HCT116 (cell line): Measurements from ENCODE around the gene CPEB1. TPM values are rescaled to one million over a fixed set of nuclear protein-coding genes. Genes with fewer than 3 reads are reported as not detected.

Source experiments
- ATAC-seq: fragments of 200-7000 bp; cut with Tn5 transposase; 2 replicates; pipeline ENCODE4 v1.9.1; 2020; ENCODE audit warnings: mild to moderate bottlenecking, moderate library complexity
- BruUV-seq: library from RNA; stranded (reverse); fragments of 400-500 nt; replicated peaks from 2 replicates; lab custom pipeline; 2021; lab: Mats Ljungman, UMichigan
- CTCF ChIA-PET: fragments of 300-600 bp; sonication (Branson Sonifier 250); formaldehyde crosslinking; loops from one replicate; lab custom pipeline; 2021; ENCODE audit warnings: antibody characterized with exemption; lab: Charles Lee
- POLR2A ChIA-PET: fragments of 300-600, 350-600 bp; sonication (Branson Sonifier 250); formaldehyde crosslinking; loops from one replicate; lab custom pipeline; 2021; ENCODE audit warnings: antibody characterized with exemption; lab: Charles Lee
- RAD21 ChIA-PET, 2 experiments: fragments of 300-600 bp; sonication (Branson Sonifier 250); formaldehyde crosslinking; loops; one replicate each; lab custom pipeline; 2023; ENCODE audit warnings: low total read pairs in 2 of 2; ENCODE audit not compliant: uncharacterized antibody in 2 of 2, unreplicated experiment in 2 of 2, low non-redundant PET in 1 of 2; lab: Charles Lee
- DNase-seq: peaks from one replicate; pipeline ENCODE4 v3.0.0-alpha.2; 2010; ENCODE audit warnings: low read depth, low spot score
- H2AFZ ChIP-seq: fragments of 200-600 bp; shearing (Covaris generic), sonication (generic); 2 replicates; pipeline ENCODE4 v1.6.1; 2017; ENCODE audit warnings: low read depth, mixed run types, mixed read lengths, antibody characterized with exemption, low read length; ENCODE audit not compliant: poor library complexity, severe bottlenecking
- H3K27ac ChIP-seq: 2 replicates; pipeline ENCODE4 v1.5.1; 2012; ENCODE audit warnings: low read depth, low read length
- H3K27me3 ChIP-seq: fragments of 200-600 bp; sonication (generic); 2 replicates; pipeline ENCODE4 v1.6.1; 2016; ENCODE audit warnings: mixed run types, low read length, mixed read lengths; ENCODE audit not compliant: insufficient read depth
- H3K36me3 ChIP-seq, 2 experiments: fragments of 200-500 bp in 1 of 2; fragments of 200-600 bp in 1 of 2; sonication (Bioruptor generic) in 1 of 2; sonication (generic) in 1 of 2; 2 replicates each; pipeline versions ENCODE4 v1.5.1 to v1.6.1; 2014 to 2016; ENCODE audit warnings: low read length in 2 of 2, inconsistent platforms in 1 of 2, mixed read lengths in 1 of 2, mixed run types in 1 of 2; ENCODE audit not compliant: insufficient read depth in 2 of 2, control insufficient read depth in 1 of 2
- H3K4me1 ChIP-seq, 2 experiments: fragments of 200-600 bp in 1 of 2; sonication (generic) in 1 of 2; 2 replicates each; pipeline versions ENCODE4 v1.5.1 to v1.6.1; 2012 to 2017; ENCODE audit warnings: low read length in 2 of 2, inconsistent platforms in 1 of 2, mild to moderate bottlenecking in 1 of 2, mixed read lengths in 1 of 2, mixed run types in 1 of 2, moderate library complexity in 1 of 2; ENCODE audit not compliant: insufficient read depth in 2 of 2, control insufficient read depth in 1 of 2
- H3K4me2 ChIP-seq: fragments of 200-600 bp; sonication (generic); 2 replicates; pipeline ENCODE4 v1.6.1; 2017; ENCODE audit warnings: mixed run types, low read length, mixed read lengths
- H3K4me3 ChIP-seq, 2 experiments: fragments of 200-600 bp in 1 of 2; sonication (generic) in 1 of 2; replicated peaks in 1 of 2; 2 replicates each; pipeline ENCODE4 v1.5.1; 2011 to 2016; ENCODE audit warnings: low read length in 2 of 2, control low read depth in 1 of 2, low read depth in 1 of 2, mild to moderate bottlenecking in 1 of 2, mixed read lengths in 1 of 2, mixed run types in 1 of 2
- H3K79me2 ChIP-seq: fragments of 200-600 bp; sonication (generic); 2 replicates; pipeline ENCODE4 v1.6.1; 2017; ENCODE audit warnings: mild to moderate bottlenecking, mixed run types, low read length, moderate library complexity, mixed read lengths; ENCODE audit not compliant: insufficient read depth
- H3K9ac ChIP-seq: fragments of 200-600 bp; sonication (generic); 2 replicates; pipeline ENCODE4 v1.6.1; 2016; ENCODE audit warnings: low read length, mixed read lengths
- H3K9me2 ChIP-seq: fragments of 200-600 bp; sonication (generic), shearing (Covaris generic); 2 replicates; pipeline ENCODE4 v1.6.1; 2017; ENCODE audit warnings: mixed run types, mild to moderate bottlenecking, moderate library complexity; ENCODE audit not compliant: insufficient read depth
- H3K9me3 ChIP-seq, 2 experiments: fragments of 200-500 bp in 1 of 2; fragments of 200-600 bp in 1 of 2; sonication (Bioruptor generic) in 1 of 2; sonication (generic) in 1 of 2; 2 replicates each; pipeline ENCODE4 v1.6.1; 2014 to 2017; ENCODE audit warnings: low read length in 2 of 2, mixed read lengths in 2 of 2, inconsistent platforms in 1 of 2, low read depth in 1 of 2, mild to moderate bottlenecking in 1 of 2, mixed run types in 1 of 2, moderate library complexity in 1 of 2; ENCODE audit not compliant: control insufficient read depth in 1 of 2, insufficient read depth in 1 of 2
- H4K20me1 ChIP-seq: fragments of 200-600 bp; sonication (generic), shearing (Covaris generic); 2 replicates; pipeline ENCODE4 v1.6.1; 2017; ENCODE audit warnings: mixed run types, mild to moderate bottlenecking, moderate library complexity; ENCODE audit not compliant: insufficient read depth
- CBX3 ChIP-seq: IDR thresholded peaks from 2 replicates; pipeline ENCODE4 v1.6.1; 2012; ENCODE audit warnings: low read depth
- CEBPB ChIP-seq: IDR thresholded peaks from 2 replicates; pipeline ENCODE4 v1.6.1; 2012; ENCODE audit warnings: low read depth
- ELF1 ChIP-seq: IDR thresholded peaks from 2 replicates; pipeline ENCODE4 v1.6.1; 2012; ENCODE audit warnings: low read depth, borderline replicate concordance
- EZH2 ChIP-seq: fragments of 200-600 bp; sonication (generic); IDR thresholded peaks from 2 replicates; pipeline ENCODE4 v1.6.1; 2017; ENCODE audit warnings: antibody characterized with exemption, mixed run types
- JUND ChIP-seq: IDR thresholded peaks from 2 replicates; pipeline ENCODE4 v1.6.1; 2012
- POLR2A ChIP-seq: IDR thresholded peaks from 2 replicates; pipeline ENCODE4 v1.7.0; 2011; ENCODE audit warnings: borderline replicate concordance; ENCODE audit not compliant: insufficient read depth, insufficient read length; ENCODE audit errors: extremely low read depth
- SIN3A ChIP-seq: IDR thresholded peaks from 2 replicates; pipeline ENCODE4 v1.6.1; 2012; ENCODE audit warnings: low read depth
- SP1 ChIP-seq: IDR thresholded peaks from 2 replicates; pipeline ENCODE4 v1.6.1; 2012; ENCODE audit warnings: low read depth
- SRF ChIP-seq: IDR thresholded peaks from 2 replicates; pipeline ENCODE4 v1.6.1; 2012; ENCODE audit warnings: low read depth
- TCF7L2 ChIP-seq: IDR thresholded peaks from 2 replicates; pipeline ENCODE4 v1.7.0; 2011; ENCODE audit warnings: borderline replicate concordance, inconsistent platforms; ENCODE audit not compliant: insufficient read depth, insufficient read length; ENCODE audit errors: extremely low read depth
- YY1 ChIP-seq: IDR thresholded peaks from 2 replicates; pipeline ENCODE4 v1.6.1; 2011; ENCODE audit warnings: low read length, low read depth, moderate library complexity, mild to moderate bottlenecking; ENCODE audit not compliant: insufficient replicate concordance; ENCODE audit errors: extremely low read depth
- ZFX ChIP-seq: fragments of 450-650 bp; IDR thresholded peaks from 2 replicates; pipeline ENCODE4 v1.6.1; 2017
- ZNF274 ChIP-seq: fragments of 200-500 bp; sonication (Bioruptor generic); IDR thresholded peaks from 2 replicates; pipeline ENCODE4 v1.6.1; 2014; ENCODE audit warnings: mild to moderate bottlenecking, low read depth, low read length, inconsistent platforms
- intact Hi-C: fragments of 100-400 bp; cut with micrococcal nuclease; formaldehyde crosslinking; loops from 2 replicates; pipeline ENCODE4 v1.10.0; 2022
- total RNA-seq: library from RNA; stranded (reverse); gene quantifications from one replicate; pipeline ENCODE4 v1.2.1, GENCODE V29; 2021; ENCODE audit not compliant: unreplicated experiment
- TF ChIP-seq, protein P1 (sequence below): IDR thresholded peaks from 2 replicates; pipeline ENCODE4 v1.6.1; 2012; ENCODE audit warnings: low read depth
- TF ChIP-seq, protein P2 (sequence below): IDR thresholded peaks from 2 replicates; pipeline ENCODE4 v1.6.1; 2011; ENCODE audit warnings: mild to moderate bottlenecking, low read length, moderate library complexity; ENCODE audit not compliant: insufficient replicate concordance; ENCODE audit errors: extremely low read depth

CPEB1 gene
- total RNA-seq, 1 experiment from 2014 or later = not detected

DNA sequence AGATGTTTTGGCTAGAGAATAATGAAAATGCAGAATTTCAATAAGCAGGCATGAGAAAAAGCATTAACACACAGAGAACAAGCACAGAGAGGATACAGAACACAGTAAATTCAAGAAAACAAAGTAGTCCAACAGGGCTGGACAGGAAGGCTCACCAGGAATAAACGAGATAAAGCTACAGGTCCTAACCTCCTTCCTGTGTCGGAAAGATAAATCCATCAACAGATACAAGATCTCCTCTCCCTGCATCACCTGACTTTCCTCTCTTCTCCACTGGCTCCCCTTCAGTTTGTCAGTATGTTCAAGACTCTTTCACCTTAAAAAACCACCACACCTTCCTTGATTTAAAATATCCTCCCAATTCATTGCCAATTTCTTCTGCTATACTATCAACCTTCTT is 11.4 kb downstream of the CPEB1 start:
- no TSS peak for BruUV-seq
- ChIA-PET RAD21 (no interaction called here), POLR2A (no interaction called here), CTCF (no interaction called here)
- no peaks in the 10 kb centered on the region for H3K9me3 ChIP-seq
- H3K36me3 ChIP-seq = no peaks in the 10 kb centered on the region
- no peaks in the 10 kb centered on the region for H4K20me1 ChIP-seq
- H3K4me1 ChIP-seq = no peaks in the 10 kb centered on the region
- TF ChIP-seq SIN3A (no peak), CBX3 (no peak), SRF (no peak), JUND (no peak), EZH2 (no peak), TCF7L2 (no peak)
- H3K9me2 ChIP-seq = no peaks in the 10 kb centered on the region
- H3K27ac ChIP-seq = no peak overlapping the region
- H3K27me3 ChIP-seq = peaks cover 57% of the 10 kb centered on the region
- H3K4me2 ChIP-seq = no peak overlapping the region
- H2AFZ ChIP-seq = no peak overlapping the region
- DNase-seq = no peak
- intact Hi-C loops = no loop called here
- H3K4me3 ChIP-seq = no peak overlapping the region
- no peak overlapping the region for H3K9ac ChIP-seq
- ATAC-seq = no peak
- H3K79me2 ChIP-seq = no peaks in the 10 kb centered on the region

DNA sequence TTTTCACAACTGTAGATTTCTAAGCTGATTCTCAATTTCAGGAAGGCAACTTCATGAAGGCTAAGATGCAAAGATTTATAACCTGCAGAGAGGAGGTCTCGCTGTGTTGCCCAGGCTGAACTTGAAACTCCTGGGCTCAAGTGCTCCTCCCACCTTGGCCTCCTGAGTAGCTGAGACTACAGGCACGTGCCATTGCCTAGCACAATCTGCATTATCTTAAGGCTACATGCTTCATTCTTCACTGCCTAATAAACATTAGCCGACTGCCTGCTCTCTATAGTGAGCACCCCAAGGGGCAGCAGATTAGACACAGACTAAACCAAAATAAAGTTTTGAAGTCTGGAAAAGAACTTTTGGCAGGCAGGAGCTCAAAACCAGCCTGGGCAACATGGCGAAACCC is 17.1 kb downstream of the CPEB1 start:
- no peak overlapping the region for H2AFZ ChIP-seq
- DNase-seq = no peak
- H4K20me1 ChIP-seq = no peaks in the 10 kb centered on the region
- H3K9me3 ChIP-seq = no peaks in the 10 kb centered on the region
- H3K79me2 ChIP-seq = no peaks in the 10 kb centered on the region
- no peak overlapping the region for H3K4me2 ChIP-seq
- no peaks in the 10 kb centered on the region for H3K4me1 ChIP-seq
- ChIA-PET CTCF (no interaction called here), RAD21 (no interaction called here), POLR2A (no interaction called here)
- H3K36me3 ChIP-seq = no peaks in the 10 kb centered on the region
- no peak overlapping the region for H3K27ac ChIP-seq
- H3K9me2 ChIP-seq = no peaks in the 10 kb centered on the region
- intact Hi-C loops = no loop called here
- H3K9ac ChIP-seq = no peak overlapping the region
- H3K4me3 ChIP-seq = no peak overlapping the region
- H3K27me3 ChIP-seq = no peaks in the 10 kb centered on the region
- ATAC-seq = no peak
- no TSS peak for BruUV-seq
- TF ChIP-seq SP1 = no peak
- TF ChIP-seq CBX3 = no peak
- no peak for TF ChIP-seq POLR2A
- TF ChIP-seq ELF1 = no peak
- TF ChIP-seq ZFX = no peak
- TF ChIP-seq, protein P1, sequence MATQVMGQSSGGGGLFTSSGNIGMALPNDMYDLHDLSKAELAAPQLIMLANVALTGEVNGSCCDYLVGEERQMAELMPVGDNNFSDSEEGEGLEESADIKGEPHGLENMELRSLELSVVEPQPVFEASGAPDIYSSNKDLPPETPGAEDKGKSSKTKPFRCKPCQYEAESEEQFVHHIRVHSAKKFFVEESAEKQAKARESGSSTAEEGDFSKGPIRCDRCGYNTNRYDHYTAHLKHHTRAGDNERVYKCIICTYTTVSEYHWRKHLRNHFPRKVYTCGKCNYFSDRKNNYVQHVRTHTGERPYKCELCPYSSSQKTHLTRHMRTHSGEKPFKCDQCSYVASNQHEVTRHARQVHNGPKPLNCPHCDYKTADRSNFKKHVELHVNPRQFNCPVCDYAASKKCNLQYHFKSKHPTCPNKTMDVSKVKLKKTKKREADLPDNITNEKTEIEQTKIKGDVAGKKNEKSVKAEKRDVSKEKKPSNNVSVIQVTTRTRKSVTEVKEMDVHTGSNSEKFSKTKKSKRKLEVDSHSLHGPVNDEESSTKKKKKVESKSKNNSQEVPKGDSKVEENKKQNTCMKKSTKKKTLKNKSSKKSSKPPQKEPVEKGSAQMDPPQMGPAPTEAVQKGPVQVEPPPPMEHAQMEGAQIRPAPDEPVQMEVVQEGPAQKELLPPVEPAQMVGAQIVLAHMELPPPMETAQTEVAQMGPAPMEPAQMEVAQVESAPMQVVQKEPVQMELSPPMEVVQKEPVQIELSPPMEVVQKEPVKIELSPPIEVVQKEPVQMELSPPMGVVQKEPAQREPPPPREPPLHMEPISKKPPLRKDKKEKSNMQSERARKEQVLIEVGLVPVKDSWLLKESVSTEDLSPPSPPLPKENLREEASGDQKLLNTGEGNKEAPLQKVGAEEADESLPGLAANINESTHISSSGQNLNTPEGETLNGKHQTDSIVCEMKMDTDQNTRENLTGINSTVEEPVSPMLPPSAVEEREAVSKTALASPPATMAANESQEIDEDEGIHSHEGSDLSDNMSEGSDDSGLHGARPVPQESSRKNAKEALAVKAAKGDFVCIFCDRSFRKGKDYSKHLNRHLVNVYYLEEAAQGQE = no peak
- TF ChIP-seq TCF7L2 = no peak
- no peak for TF ChIP-seq ZNF274
- no peak for TF ChIP-seq YY1
- TF ChIP-seq, protein P2, sequence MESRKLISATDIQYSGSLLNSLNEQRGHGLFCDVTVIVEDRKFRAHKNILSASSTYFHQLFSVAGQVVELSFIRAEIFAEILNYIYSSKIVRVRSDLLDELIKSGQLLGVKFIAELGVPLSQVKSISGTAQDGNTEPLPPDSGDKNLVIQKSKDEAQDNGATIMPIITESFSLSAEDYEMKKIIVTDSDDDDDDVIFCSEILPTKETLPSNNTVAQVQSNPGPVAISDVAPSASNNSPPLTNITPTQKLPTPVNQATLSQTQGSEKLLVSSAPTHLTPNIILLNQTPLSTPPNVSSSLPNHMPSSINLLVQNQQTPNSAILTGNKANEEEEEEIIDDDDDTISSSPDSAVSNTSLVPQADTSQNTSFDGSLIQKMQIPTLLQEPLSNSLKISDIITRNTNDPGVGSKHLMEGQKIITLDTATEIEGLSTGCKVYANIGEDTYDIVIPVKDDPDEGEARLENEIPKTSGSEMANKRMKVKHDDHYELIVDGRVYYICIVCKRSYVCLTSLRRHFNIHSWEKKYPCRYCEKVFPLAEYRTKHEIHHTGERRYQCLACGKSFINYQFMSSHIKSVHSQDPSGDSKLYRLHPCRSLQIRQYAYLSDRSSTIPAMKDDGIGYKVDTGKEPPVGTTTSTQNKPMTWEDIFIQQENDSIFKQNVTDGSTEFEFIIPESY = no peak
- no peak for TF ChIP-seq CEBPB
